Fibroblast of mammary gland (primary cell): ENCODE results near the gene PDE9A.
A peak's percentile ranks its signal among the peaks of the same experiment; 100 is the strongest.
"Not testable (repeated sequence)": the region's sequence is repeated elsewhere in the genome, so short reads cannot be mapped to it uniquely, and the experiment has no call there.

ENCODE experiments used
- DNase-seq: peaks from one replicate; pipeline ENCODE4 v3.0.0-alpha.2; 2010; ENCODE audit warnings: low read depth
- H3K4me3 ChIP-seq: 2 replicates; pipeline ENCODE4 v1.5.1; 2011; ENCODE audit warnings: low read depth, mild to moderate bottlenecking, low read length, moderate library complexity; ENCODE audit not compliant: control insufficient read depth
- TF ChIP-seq, protein P1 (sequence below): conservative IDR thresholded peaks from 2 replicates; pipeline ENCODE4 v1.5.1; 2011; ENCODE audit warnings: low read depth, low read length, inconsistent platforms; ENCODE audit not compliant: control insufficient read depth, insufficient read depth

Gene PDE9A

DNA sequence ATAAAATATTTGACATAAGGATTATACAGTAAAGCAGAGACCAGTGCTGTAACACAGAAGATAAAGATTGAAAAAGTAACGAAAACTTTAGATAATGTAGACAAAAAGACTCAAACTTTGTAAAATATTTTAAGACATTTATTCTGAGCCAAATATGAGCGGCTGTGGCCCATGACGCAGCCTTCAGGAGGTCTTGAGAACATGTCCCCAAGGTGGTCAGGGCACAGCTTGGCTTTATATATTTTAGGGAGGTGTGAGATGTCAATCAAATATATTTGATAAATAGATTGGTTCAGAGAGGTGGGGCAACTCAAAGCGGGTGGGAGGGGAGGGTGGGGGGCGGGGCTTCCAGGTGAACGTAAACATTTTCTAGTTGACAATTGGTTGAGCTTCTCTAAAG is 144.7 kb downstream of the PDE9A start:
- TF ChIP-seq, protein P1, sequence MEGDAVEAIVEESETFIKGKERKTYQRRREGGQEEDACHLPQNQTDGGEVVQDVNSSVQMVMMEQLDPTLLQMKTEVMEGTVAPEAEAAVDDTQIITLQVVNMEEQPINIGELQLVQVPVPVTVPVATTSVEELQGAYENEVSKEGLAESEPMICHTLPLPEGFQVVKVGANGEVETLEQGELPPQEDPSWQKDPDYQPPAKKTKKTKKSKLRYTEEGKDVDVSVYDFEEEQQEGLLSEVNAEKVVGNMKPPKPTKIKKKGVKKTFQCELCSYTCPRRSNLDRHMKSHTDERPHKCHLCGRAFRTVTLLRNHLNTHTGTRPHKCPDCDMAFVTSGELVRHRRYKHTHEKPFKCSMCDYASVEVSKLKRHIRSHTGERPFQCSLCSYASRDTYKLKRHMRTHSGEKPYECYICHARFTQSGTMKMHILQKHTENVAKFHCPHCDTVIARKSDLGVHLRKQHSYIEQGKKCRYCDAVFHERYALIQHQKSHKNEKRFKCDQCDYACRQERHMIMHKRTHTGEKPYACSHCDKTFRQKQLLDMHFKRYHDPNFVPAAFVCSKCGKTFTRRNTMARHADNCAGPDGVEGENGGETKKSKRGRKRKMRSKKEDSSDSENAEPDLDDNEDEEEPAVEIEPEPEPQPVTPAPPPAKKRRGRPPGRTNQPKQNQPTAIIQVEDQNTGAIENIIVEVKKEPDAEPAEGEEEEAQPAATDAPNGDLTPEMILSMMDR: no peak
- DNase-seq: no peak
- no peak overlapping the region for H3K4me3 ChIP-seq

- TF ChIP-seq, protein P1: no peak
- DNase-seq: peak; percentile 6
- no peak overlapping the region for H3K4me3 ChIP-seq
Measured at GRCh38 chr21:42799516-42799915, 146.1 kb downstream of the PDE9A start.

GRCh38 chr21:42799948-42800347 is 146.5 kb downstream of the PDE9A start:
- no peak for DNase-seq
- no peak overlapping the region for H3K4me3 ChIP-seq
- TF ChIP-seq, protein P1: no peak

DNA sequence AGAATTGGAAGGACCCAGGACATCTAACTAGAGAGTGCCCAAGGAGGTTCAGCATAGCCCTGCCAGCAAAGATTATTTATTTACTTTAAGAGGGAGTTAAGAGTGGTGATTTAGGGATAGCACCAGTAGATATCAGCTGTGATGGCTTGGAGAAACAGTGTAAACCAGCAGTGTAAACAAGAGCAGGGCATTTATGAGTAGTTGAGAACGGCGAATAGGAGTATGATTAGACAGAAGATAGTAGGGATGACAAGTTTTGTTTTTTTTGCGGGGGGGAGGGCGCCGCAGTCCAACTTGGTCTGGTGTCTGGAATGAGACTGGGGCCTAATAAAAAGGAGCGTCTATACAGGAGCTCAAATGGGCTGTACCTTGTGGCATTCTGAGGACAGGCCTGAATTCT is 148.2 kb downstream of the PDE9A start:
- H3K4me3 ChIP-seq, DNase-seq: not testable (repeated sequence)

GRCh38 chr21:42806509-42807140 is 153.2 kb downstream of the PDE9A start:
- no peak for DNase-seq
- TF ChIP-seq, protein P1: no peak
- no peak overlapping the region for H3K4me3 ChIP-seq

DNA sequence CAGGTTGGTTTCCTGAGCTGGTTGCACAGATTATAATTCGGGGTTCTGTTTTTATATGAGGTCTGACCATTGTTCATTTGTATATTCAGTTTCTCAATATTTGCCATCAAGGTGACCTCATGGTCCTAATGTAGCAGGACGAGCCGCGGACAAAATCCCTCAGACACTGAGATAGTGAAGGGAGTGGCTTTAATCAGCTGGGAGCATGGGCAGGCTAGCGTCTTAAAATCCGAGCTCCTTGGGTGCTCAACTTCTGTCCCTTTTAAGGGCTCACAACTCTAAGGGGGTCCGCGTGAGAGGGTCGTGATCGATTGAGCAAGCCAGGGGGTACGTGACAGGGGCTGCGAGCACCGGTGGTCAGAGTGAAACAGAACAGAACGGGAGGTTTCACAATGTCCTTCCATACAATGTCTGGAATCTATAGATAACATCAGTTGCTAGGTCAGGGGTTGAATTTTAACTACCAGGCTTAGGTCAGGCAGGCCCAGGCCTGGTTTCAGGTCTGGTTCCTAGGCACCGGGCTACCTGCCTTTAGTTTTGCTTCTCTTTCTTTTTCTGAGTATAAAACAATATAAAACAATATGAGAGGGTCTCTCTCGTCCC is 154.0 kb downstream of the PDE9A start:
- DNase-seq, H3K4me3 ChIP-seq: not testable (repeated sequence)

GRCh38 chr21:42807938-42808613 is 154.7 kb downstream of the PDE9A start:
- no peak for DNase-seq
- no peak overlapping the region for H3K4me3 ChIP-seq
- TF ChIP-seq, protein P1: no peak
